Mesodermal cell (in vitro differentiated cells): Measurements from ENCODE around the gene ALDH16A1.

ENCODE experiments used
- H3K27ac ChIP-seq: 2 replicates; pipeline ENCODE4 v1.7.0; 2013; ENCODE audit warnings: mild to moderate bottlenecking, low read depth, low read length, moderate library complexity; ENCODE audit not compliant: severe bottlenecking
- H3K36me3 ChIP-seq: 2 replicates; pipeline ENCODE4 v1.7.1; 2013; ENCODE audit warnings: mild to moderate bottlenecking, low read length, moderate library complexity; ENCODE audit not compliant: control insufficient read depth, insufficient read depth
- H3K4me1 ChIP-seq: one replicate; pipeline ENCODE4 v1.7.1; 2013; ENCODE audit warnings: mild to moderate bottlenecking, low read length; ENCODE audit not compliant: insufficient read depth, control insufficient read depth, poor library complexity, severe bottlenecking
- H3K4me3 ChIP-seq: 2 replicates; pipeline ENCODE4 v1.7.0; 2013; ENCODE audit warnings: low read length, control low read depth, mild to moderate bottlenecking; ENCODE audit not compliant: insufficient read depth, poor library complexity, severe bottlenecking; ENCODE audit errors: extremely low read depth
- H3K9me3 ChIP-seq: 2 replicates; pipeline ENCODE4 v1.7.1; 2013; ENCODE audit warnings: mild to moderate bottlenecking, low read length, moderate library complexity; ENCODE audit not compliant: control insufficient read depth
- WGBS, 2 experiments: methylation state at CpG; one replicate each; pipeline ENCODE4 v1.1.5; 2013; ENCODE audit warnings: missing lambda C conversion rate in 2 of 2; ENCODE audit not compliant: insufficient coverage in 2 of 2; 5-methylcytosine and 5-hydroxymethylcytosine counted together

ALDH16A1 gene

GRCh38 chr19:49415102-49415809 is 37.8 kb upstream of the ALDH16A1 start:
- H3K27ac ChIP-seq = no peak overlapping the region
- peaks cover 2% of the 10 kb centered on the region for H3K4me1 ChIP-seq
- no peak overlapping the region for H3K4me3 ChIP-seq
- 75 to 76% methylated on average over 11 to 12 of the region's 15 CpGs for WGBS, 2 experiments
- no peaks in the 10 kb centered on the region for H3K9me3 ChIP-seq
- no peaks in the 10 kb centered on the region for H3K36me3 ChIP-seq

GRCh38 chr19:49415810-49416200 is 37.2 kb upstream of the ALDH16A1 start:
- Histone ChIP-seq H3K4me1 (peaks cover 2% of the 10 kb centered on the region), H3K27ac (no peak overlapping the region), H3K9me3 (no peaks in the 10 kb centered on the region), H3K36me3 (no peaks in the 10 kb centered on the region), H3K4me3 (no peak overlapping the region)
- WGBS, 2 experiments = 94% methylated on average over 2 of the region's 2 CpGs; no CpG with 5 or more reads in 1 of the 2 experiments

GRCh38 chr19:49417088-49417487 is 35.9 kb upstream of the ALDH16A1 start:
- WGBS, 2 experiments = 48 to 80% methylated on average over 5 of the region's 7 CpGs
- Histone ChIP-seq H3K9me3 (no peaks in the 10 kb centered on the region), H3K4me1 (peaks cover 2% of the 10 kb centered on the region), H3K27ac (no peak overlapping the region), H3K36me3 (no peaks in the 10 kb centered on the region), H3K4me3 (no peak overlapping the region)

GRCh38 chr19:49418511-49418910 is 34.5 kb upstream of the ALDH16A1 start:
- H3K4me3 ChIP-seq = no peak overlapping the region
- no peaks in the 10 kb centered on the region for H3K36me3 ChIP-seq
- 92 to 100% methylated on average over 1 to 2 of the region's 5 CpGs for WGBS, 2 experiments
- H3K9me3 ChIP-seq = no peaks in the 10 kb centered on the region
- peaks cover 6% of the 10 kb centered on the region for H3K4me1 ChIP-seq
- no peak overlapping the region for H3K27ac ChIP-seq

- whole genome bisulfite sequencing, 2 experiments = 78 to 93% methylated on average over 1 to 2 of the region's 2 CpGs
- Histone ChIP-seq H3K27ac (no peak overlapping the region), H3K36me3 (no peaks in the 10 kb centered on the region)
Measured at GRCh38 chr19:49419173-49419572, 33.9 kb upstream of the ALDH16A1 start.

GRCh38 chr19:49420227-49420626 is 32.8 kb upstream of the ALDH16A1 start:
- Histone ChIP-seq H3K36me3 (no peaks in the 10 kb centered on the region), H3K27ac (no peak overlapping the region), H3K4me3 (no peak overlapping the region), H3K4me1 (peaks cover 8% of the 10 kb centered on the region), H3K9me3 (no peaks in the 10 kb centered on the region)
- WGBS, 2 experiments = 59 to 86% methylated on average over 2 of the region's 2 CpGs

More at GRCh38 chr19:49419173-49419572, 33.9 kb upstream of the ALDH16A1 start:
- Histone ChIP-seq H3K4me3 (no peak overlapping the region), H3K9me3 (no peaks in the 10 kb centered on the region), H3K4me1 (peaks cover 8% of the 10 kb centered on the region)

- no peaks in the 10 kb centered on the region for H3K9me3 ChIP-seq
- H3K4me1 ChIP-seq = peaks cover 8% of the 10 kb centered on the region
- no peak overlapping the region for H3K4me3 ChIP-seq
- H3K36me3 ChIP-seq = no peaks in the 10 kb centered on the region
- no peak overlapping the region for H3K27ac ChIP-seq
- WGBS, 2 experiments = 14 to 18% methylated on average over 32 to 43 of the region's 48 CpGs
Measured at GRCh38 chr19:49421039-49421877, 31.8 kb upstream of the ALDH16A1 start.

- no peak overlapping the region for H3K4me3 ChIP-seq
- WGBS, 2 experiments = 45 to 57% methylated on average over 2 to 3 of the region's 3 CpGs
- no peaks in the 10 kb centered on the region for H3K9me3 ChIP-seq
- H3K36me3 ChIP-seq = no peaks in the 10 kb centered on the region
- peaks cover 8% of the 10 kb centered on the region for H3K4me1 ChIP-seq
- no peak overlapping the region for H3K27ac ChIP-seq
Measured at GRCh38 chr19:49421878-49422202, 31.2 kb upstream of the ALDH16A1 start.

GRCh38 chr19:49422407-49423070 is 30.5 kb upstream of the ALDH16A1 start:
- Histone ChIP-seq H3K4me1 (peaks cover 8% of the 10 kb centered on the region), H3K27ac (no peak overlapping the region), H3K4me3 (peak overlapping the region; percentile 25), H3K9me3 (no peaks in the 10 kb centered on the region), H3K36me3 (no peaks in the 10 kb centered on the region)
- WGBS, 2 experiments = 4 to 6% methylated on average over 47 to 58 of the region's 58 CpGs

- H3K4me1 ChIP-seq = peaks cover 14% of the 10 kb centered on the region
- no peaks in the 10 kb centered on the region for H3K36me3 ChIP-seq
- no peak within 1 kb of the TSS for H3K27ac ChIP-seq
- H3K4me3 ChIP-seq = peak within 1 kb of the TSS; percentile 25
- 13% methylated on average over 29 to 33 of the region's 42 CpGs for WGBS, 2 experiments
- no peaks in the 10 kb centered on the region for H3K9me3 ChIP-seq
Measured at GRCh38 chr19:49423071-49423984, 29.7 kb upstream of the ALDH16A1 start, which contains the start of gene PTH2. PTH2 (minus strand) TSS chr19:49423441; CDS start chr19:49423339, 102 bp downstream.
